ENCODE measurements around the gene KLHDC3. TPM values are rescaled to one million over a fixed set of nuclear protein-coding genes. Genes with fewer than 3 reads are reported as not detected.
A peak's percentile ranks its signal among the peaks of the same experiment; 100 is the strongest.

Gene KLHDC3, protein sequence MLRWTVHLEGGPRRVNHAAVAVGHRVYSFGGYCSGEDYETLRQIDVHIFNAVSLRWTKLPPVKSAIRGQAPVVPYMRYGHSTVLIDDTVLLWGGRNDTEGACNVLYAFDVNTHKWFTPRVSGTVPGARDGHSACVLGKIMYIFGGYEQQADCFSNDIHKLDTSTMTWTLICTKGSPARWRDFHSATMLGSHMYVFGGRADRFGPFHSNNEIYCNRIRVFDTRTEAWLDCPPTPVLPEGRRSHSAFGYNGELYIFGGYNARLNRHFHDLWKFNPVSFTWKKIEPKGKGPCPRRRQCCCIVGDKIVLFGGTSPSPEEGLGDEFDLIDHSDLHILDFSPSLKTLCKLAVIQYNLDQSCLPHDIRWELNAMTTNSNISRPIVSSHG
- 82.3 TPM for total RNA-seq

DNA sequence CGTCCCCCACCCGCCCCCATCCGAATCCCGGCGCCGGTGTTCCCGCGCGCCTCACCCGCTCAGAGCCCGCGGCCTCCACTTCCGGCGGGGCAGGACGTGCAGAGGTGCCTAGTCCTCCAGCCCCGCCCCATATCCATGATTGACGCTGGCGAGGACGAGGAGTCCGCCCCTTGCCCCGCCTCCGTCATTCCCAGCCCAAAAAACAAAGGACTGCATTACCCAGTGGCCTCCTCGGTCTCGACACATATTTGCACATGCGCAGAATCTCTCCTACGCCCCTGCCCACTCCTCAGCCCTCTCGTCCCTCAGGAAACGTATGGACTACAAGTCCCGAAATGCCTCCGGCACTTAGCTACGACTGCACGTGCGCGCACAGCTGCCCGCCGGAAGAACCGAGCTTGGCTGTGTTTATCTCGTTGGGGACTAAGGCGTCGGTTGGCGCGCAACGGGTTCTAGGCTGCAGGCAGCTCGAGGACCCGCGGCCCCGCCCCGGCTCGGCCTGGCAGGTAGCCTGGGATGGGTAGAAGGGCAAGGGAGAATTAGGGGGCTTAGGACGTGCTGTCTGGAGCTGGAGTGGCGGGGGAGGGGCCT is at the start of gene KLHDC3, which contains the start of gene MEA1:
Gene KLHDC3, plus strand, starts transcription at position 407 of the 591 bp plus-strand sequence. CDS start 2,944 bp downstream, outside the sequence.
Gene MEA1, minus strand, starts transcription at position 104 of the 591 bp plus-strand sequence. CDS start 133 bp downstream, outside the sequence.
- DNase-seq, result peak; percentile 100

DNA sequence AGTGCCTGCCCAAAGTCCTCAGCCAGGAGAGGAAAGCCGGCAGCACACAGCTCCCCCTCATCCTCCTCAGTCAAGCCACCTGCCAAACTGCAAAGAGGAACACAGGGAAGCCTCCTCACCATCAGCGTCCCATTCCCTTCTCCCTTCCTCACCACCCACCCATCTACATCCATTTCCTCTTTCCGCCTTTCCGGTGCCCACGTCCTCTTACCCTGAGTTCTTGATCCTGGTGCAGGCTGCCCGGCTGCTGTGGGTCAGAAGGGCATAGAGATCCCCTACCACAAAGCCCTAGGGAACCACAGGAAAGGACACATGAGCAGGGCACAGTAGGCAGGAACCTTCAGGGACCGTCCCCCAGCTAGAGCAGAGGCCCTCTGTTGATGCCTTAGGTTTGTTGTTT is 47.5 kb upstream of the KLHDC3 start:
- DNase-seq, result no peak

DNA sequence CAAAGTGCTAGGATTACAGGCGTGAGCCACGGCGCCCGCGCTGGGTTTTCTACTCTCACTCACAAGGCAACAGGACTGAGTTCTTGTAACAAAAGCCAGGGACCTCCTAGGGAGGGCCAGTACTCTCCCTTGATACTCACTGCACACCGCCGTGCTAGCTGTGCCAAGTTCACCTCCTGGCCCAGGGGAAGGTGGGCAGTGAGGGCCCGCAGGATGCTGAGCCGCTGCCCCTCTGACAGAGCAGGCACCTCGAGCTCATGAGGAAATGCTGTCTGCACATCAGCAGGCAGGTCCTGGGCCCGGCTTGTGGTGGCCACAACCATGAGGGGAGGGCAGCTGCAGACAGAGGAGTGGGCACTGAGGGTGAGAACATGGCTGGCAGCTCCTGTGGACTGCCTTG is 46.8 kb upstream of the KLHDC3 start:
- DNase-seq, result no peak

DNA sequence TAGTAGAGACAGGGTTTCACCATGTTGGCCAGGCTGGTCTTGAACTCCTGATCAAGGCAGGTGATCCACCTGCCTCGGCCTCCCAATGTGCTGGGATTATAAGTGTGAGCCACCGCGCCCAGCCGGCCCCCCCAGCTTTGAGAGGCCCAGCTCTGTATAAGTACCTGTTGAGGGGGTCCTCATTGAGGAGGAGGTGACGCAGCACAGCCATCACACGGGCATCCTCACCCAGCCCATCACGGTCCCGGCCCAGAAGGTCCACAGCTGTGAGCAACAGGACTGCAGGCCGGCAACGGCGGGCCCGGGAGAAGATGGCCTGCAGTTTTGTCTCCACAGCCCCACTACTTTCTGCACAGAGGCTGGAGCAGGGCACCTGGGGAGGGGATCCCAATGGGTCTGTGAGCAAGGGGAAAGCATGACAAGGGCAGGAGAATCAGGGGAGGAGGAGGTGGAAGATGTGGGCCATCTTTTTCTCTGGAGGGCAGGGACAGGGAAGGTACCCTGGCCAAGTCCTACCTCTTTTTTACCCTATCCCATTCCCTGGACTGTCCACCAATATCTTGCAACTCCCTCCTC is 45.8 kb upstream of the KLHDC3 start:
- DNase-seq, result no peak

DNA sequence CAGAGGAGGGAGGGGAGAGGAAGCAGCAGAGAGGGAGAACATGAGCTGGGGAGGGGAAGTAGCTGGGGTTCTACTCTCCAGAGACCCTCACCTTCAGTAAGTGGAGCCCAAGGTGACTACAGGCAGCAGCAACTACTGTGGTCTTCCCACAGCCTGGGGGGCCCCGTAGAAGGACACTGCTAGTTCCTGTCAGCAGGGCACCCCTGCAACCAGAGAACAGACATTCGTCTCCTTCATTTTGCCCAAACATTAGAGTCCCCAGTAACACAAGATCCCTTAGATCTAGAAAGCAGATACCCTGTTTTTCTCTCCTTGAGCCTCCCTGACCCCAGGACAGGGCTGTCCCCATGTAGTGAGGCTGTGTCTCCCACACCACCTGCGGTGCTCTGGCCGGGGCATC is 45.3 kb upstream of the KLHDC3 start:
- no peak for DNase-seq

DNA sequence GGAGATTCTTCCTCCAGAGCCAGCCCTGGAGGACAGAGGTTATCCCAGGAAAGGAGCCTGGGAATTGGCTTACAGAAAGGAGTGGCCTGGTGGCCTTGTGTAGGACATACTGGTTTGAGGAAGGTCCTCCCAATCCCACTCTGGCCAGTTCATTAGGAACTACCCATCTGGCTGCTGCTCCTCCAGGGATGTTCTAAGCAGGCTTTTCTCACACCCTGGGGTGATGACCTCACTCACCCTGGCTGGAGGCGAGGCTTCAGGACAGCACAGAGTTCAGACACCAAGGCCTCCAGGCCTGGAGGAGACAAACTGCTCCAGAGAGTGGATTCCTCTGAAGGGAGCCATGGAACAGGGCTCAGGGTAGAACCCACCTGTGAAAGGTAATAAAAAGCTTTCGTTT is 44.6 kb upstream of the KLHDC3 start:
- no peak for DNase-seq

DNA sequence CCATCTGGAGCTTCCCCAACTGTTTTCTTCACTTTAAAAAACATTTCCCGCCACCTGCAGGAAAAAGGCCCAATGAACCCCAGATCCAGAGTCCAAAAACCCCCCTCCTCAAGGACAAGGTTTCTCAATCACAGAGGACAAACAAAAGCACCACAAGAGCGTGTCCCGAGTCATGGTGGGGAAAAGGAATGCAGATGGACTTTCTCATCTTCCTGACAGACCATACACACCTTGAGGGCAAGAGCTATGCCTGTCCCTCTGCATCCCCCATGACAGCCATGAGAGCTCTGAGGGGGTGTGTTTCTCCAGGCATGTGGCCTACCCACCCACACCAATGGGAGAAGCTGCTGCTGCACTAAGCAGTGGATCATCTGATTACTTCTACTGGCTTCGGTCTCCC is 44.1 kb upstream of the KLHDC3 start:
- no peak for DNase-seq

DNA sequence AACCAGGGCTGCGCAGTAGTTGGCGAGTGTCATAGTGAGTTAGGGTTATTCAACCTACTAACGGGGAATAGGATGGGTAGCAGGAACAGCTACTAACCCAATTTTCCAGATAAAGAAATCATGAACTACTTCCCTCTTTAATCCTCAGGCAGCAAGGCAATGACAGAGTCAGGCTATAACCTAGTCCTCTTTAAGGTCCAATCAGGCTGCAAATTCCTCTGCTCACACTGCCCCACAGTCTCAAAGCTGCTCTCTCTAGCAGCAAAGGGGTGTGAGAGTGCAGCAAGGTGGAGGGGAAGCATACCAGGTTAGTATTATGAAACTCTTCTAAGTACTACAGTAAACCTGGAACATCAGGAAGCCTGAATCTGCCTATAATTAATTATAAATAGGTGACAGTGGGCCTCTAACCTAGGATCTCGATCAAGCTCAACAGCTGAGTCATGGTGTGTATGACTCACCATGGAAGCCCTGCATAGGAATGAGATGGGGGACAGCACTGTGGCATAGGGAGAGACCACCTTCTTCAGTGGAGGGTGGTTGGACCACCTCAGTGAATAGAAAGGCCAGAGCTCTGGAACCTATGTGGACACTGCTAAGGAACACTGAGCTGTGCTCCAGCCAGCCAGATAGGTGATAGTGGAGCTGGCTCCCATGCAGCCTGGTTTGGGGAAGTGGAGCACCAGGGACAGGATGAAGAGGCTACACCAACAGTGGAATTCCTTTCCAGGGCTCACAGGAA is 43.0 kb upstream of the KLHDC3 start:
- DNase-seq, result no peak

DNA sequence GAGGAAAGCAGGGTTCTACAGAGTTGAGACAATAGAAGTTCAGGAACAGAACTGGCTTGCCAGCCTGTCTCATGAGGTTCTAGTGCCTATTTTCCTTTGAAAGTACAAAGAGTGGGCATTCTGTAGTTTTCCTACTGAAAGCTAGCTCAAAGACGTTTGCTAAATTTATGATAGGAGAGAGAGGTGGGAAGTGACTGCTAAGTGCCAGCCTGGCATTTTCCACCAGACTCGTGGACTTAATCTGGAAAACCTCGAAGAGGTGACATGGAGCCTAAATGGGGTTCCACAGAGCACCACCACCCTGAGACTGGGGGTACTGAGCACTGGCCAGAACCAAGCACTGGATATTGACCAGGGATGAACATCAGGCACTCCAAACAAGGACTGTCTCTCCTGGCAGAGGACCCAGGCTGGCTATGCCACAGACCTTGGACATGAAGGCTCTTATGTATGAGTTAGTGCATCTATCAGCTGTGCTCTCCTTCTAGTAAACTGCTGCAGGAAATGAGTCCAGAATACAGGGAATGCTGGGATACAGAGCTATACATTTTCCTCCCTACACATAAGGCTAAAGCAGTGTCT is 42.2 kb upstream of the KLHDC3 start:
- DNase-seq, result no peak

DNA sequence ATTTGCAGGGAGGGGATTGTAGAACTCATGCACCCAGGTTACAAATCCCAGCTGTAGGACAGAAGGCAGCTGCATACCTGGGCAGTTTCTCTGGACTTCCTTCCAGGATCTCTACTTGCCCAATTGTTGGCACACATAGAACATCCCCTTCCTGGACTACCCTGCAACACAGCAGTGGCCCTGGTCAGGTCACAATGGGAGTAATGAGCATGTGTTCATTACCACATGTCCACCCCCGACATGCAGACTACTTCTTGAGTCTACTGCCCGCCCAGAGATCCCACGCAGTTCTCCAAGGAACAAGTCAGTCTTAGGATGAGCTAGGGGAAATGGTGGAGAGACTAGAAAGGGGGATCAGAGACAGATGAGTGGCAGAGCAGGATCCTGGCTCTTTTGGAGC is 40.1 kb upstream of the KLHDC3 start:
- DNase-seq, result no peak

DNA sequence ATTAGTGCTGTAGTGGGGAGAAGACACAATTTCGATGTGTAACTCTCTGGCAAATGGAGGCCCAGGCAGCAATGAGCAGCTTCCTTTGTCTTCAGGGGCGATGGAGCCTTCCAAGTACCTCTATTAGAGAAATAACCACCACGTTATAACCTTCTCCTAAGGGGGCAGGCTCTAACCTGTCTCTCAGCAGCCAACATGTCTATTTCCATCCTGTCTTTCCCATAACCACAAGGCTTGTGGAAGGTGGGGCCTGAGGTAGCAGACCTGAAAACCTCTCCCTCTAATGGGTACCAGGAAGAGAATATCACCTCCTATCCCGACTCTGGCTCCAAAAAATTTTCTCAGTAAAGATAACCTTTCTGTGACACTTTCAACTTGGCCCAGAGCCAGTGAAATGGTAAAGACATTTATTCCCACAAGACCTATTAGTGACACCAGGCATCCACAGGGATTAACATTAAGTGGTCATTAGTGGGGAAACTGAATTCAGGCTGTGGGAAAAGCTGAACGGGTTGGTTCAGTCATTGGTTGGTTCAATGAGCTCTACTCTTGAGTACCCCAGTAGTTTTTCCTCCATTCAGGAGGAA is 39.0 kb upstream of the KLHDC3 start:
- no peak for DNase-seq

DNA sequence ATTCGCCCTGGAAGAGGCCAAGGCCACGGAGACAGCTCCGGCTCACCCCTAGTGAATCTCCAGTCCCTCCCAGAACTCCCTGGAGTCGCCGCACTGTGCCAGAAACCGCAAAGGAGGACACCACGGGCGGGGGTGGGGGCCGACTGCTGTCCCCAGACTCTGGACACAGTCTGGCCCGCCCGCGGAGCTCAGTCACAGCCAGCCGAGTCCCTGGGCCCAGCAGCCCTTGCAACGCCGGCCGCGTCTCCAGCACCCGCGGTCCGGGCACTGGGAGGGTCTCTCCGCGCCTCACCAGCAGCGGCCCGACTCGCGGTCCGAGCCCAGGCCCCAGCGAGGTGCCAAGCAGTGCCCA is 35.6 kb upstream of the KLHDC3 start:
- DNase-seq, result no peak

DNA sequence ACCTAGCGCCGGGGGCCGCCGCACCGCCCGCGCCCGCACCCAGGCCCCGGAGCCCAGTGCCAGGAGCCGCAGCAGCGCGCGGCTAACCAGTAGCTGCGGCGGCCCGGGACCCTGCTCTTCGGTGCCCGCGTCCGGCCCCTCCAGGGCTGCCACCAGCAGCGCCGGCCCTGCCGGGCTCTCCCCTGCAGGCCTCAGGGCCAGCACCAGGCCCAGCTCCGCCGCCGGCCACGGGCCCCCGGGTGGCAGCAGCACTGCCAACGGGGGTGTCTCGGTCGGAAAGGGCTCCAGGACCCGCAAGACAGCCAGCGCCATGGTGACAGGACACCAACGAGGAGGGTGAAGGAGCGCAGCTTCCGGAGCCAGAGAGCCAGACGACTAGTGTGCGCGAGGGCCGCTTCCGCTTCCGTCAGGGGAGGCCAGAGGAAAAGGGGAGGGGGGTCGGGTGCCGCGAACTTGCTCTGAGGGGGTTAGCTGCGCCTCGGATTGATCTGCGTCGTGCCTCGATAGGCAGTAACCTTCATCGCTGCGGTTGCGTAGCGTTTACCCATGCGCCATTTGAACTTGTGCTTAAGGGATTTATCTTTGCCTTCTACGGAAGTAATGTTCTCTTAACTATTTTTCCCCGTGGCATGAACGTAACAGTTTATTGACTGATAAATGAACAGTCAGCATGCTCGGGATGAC is 35.1 kb upstream of the KLHDC3 start, which contains the start of gene PEX6:
Gene PEX6, minus strand, starts transcription at position 343 of the 684 bp plus-strand sequence. Its CDS starts 31 bp downstream, at position 312.
- peak; percentile 88 for DNase-seq

DNA sequence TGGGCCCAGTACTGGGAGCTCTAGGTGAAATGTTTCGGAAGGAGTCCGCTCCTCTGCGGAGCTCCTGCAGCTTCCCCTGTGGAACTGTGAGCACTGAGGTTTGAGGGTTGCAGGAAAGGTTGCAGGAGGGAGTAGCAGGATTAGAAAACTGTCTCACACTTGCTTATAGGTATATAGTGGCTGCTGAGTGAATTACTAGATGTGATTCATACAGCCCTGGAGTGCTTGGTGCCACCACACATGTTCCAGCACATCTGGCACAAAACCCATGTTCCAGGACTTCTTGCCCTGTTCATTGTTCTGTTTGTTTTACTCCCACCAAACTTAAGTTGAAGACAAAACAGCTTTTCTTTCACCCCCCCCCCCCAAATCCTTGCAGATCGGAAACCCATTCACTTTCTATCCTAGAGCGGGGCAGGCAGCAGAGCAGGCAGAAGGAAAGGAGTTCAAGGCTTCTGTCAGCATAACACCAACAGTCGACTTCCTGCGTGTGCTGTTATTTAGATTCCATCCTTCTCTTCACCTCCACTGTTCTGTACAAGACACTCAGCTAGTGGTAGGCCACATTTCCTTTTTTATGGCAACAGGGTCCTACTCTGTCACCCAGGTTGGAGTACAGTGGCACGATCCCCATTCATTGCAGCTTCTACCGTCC is 34.4 kb upstream of the KLHDC3 start:
- peak; percentile 57 for DNase-seq

DNA sequence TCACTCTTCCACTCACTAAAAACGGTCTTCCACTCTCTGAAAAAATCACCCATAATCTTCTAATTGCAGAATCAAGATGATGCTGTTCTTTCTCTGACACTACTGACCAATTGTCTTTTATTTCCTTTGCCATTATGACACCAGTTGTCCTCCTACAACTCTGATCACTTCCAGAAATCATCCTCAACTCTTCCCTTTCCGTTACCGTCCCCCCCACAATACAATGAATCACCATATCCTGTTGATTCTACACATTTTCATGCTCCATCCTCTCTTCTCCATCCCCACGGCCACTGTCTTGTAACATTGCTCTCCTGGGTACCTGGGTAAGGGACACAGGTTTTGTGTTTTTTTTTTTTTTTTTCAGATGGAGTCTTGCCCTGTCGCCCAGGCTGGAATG is 32.2 kb upstream of the KLHDC3 start:
- DNase-seq, result no peak

DNA sequence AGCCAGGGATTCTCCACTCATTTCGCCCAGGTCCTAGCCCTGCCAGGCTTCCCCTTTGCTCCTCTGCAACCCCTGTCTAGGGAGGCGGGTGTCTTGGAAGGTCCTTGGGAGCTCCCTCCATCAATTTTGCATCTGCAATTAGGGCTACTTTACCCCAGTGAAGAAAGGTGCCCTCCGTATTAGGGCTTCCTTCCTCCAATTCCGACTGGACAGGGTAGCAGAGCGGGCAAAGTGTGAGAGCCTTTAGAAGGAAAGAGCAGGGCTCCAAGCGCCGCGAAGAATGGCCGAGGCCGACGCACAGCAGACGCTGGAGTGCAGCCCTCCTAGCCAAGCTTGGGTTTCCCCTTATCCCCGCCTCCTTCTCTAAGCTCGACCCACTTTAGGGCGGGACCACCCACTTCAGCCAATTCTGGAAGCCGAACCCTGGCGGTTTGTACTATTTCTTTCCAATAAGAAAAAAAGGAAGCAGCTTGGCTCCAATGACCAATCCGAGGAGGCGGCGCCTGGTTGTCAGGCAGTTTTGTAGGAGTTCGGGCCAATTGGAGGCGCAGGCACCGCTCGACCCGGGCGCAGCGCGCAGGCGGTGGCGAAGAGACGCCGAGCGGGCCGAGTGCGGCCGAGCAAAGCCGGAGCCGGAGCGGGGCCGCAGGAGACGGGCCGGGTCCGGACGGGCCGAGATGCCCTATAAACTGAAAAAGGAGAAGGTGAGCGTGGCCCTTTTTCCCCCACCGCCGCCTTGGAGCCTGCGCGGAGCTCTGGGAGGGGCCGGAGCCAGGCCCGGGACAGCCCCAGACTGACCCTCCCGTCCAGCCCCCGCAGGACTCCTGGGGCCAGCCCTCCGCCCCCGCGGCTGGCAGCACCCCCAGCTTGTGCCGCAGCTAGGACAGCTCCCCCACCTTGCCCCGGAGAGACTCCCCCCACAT is 29.8 kb upstream of the KLHDC3 start, which contains the start of gene PPP2R5D:
Gene PPP2R5D, plus strand, starts transcription at position 570 of the 923 bp plus-strand sequence. Its CDS starts 108 bp downstream, at position 678.
- DNase-seq, result peak; percentile 98

DNA sequence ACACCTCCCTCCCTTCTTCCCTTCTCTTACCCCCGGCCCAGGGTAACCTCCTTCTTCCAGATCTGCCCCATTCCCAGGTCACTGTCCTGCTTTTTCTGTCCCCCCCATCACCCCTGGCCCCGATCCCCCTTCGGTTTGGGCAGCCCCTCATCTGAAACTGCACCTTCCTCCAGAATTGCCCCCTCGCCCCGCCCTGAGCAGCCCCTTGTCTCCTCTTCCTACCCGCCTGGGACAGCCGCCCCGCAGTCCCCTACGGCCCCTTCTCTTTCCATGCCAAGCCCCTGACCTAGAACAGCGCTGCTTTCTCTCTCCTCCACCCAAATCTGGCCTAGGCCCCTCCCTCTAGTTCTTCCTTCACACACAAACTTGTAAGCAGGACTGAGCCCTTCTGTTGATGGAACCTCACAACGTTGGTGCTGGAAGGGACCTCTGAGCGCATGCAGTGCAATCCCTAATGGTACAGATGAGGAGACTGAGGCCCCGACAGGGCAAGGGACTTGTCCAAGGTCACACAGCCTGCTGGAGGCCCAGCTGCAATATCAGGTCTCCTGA is 29.0 kb upstream of the KLHDC3 start:
- no peak for DNase-seq

DNA sequence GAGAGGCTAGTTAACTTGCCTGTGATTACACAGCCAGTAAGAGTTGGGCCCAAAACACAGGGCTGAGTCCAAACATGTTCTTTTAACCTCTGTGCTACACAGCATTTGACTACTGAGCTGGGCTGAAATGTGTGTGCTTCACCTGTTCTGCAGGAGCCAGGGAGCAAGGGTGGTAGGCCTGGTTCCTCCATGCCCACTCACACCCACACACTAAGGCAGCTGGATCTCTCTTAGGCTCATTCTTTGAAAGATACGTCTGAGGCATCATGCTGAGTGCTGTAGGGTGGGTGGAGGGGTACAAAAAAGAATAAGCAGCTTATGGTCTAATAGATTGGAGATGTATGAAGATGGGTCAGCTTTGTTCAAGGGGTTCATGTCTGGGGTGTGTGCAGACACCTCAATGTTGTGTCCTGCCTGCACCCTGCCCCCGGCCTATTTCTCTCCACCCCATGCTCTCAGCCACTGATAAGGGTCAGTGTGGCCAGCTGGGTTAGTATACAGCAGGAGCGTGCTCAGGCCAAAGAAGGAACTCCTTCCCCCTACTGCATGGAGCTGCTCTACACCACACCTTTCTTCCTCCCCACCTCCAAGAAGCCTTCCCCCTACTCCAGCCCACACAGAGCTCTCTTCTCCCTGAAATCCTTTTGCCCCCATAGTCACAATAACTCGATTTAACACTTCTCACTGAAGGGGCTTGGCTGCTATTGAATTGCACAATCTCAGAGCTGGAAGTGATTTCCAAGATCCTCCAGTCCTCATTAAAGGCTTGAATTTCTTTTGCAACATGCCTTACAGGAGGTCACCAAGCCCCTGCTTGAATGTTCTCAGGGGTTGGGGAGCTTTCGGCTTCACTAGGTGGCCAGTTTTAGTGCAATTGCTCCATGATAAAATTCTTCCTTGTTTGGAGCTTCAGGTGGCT is 26.3 kb upstream of the KLHDC3 start:
- no peak for DNase-seq

Data from skin of body (tissue), 2 donors.